GM19023 (cell line): ENCODE data around the gene SUGT1.
A peak's percentile ranks its signal among the peaks of the same experiment; 100 is the strongest.

Experiments
- ATAC-seq: cut with Tn5 transposase; IDR thresholded peaks from one replicate; pipeline ENCODE4 v1.9.1; 2021; ENCODE audit warnings: mild to moderate bottlenecking, moderate library complexity; ENCODE audit not compliant: unreplicated experiment

Gene SUGT1

DNA sequence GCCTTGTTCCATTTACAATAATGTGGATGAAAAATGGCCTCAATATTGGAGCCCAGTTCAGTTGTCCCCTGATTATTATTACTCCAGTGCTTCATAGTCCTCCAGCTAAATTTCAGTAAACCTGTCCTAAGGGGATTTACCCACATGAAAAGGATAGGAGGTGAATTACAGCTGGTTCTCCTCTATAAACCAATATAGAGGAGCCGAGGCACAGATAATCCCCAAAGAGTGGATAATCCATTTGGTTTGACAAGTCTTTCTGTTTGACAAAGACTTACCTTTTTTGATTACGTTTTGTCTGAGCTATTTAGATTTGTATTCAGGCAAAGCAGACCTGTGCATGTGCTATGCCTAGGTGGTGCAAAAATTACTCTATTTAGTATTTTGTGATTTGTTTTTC lies 84.3 kb downstream of the SUGT1 start:
- no peak for ATAC-seq

DNA sequence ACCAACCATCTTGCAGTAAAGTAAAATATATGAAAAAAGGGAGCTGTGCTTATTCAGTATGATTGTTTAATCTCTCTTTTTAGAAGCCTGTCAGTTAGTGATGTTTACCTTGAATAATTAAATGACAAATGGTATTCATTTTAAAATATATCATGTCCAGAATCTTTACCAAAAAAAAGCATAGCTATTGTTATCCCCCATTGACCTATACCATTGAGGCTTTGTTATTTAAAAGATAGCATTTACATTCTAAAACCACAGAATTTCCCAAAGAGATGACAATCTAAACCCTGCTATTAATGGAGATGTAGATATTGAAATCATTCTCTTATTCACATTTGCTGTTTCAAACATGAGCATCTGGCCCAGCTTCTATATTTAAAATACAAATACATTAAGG lies 84.8 kb downstream of the SUGT1 start:
- no peak for ATAC-seq

DNA sequence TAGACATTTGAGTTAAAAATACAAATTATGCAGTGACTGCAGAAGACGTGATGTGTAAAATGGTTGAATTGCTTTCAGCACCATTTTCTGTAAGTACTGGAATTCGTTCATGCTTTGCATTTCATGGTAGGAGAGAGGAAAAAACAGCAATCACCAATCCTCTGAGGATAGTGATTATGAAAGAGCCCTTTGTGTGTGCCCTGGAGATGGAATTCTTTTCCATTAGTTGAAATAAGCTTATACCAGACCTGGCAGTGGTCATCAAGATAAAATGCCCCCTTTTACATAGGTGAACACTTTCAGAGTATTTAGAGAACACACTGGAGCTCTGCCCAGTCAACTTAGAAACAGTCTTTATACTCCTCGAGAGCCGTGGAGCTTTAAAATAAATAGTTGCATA lies 85.3 kb downstream of the SUGT1 start:
- ATAC-seq = no peak

DNA sequence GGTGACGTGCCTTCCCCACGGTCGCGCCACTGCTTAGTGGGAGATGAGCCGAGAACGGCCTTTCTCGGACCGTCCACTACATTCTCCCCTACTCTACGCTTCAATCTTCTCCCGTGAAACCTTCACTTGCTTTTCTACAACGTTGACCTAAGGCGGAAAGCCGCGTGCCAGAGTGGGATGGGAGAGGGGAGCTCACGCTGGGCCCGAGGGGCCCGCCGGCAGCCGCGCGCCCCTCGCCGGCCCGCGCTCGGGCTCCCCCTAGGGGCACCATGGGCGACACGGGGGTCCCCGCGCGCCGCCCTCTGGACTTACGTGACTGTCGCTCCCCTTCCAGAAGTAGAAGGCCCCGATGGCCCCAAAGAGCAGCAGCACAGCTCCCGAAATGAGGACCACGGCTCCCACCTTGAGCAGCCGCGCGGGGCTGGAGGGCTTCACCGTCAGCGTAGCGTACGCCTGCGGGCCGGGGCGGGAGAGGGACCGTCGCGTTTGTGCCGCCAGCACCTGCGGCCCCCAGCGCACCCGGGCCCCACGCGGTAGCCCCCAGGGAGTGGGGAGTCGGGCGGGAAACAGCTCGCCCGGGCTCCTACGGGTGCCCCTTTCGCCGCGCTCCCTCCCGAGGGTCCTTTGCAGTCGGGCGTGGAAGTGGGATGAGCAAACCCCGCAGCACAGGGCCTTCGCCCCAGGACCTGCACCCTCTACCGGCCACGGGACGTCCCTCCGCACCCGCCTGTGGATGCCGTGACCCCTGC lies 86.3 kb downstream of the SUGT1 start:
- ATAC-seq = peak; percentile 54

DNA sequence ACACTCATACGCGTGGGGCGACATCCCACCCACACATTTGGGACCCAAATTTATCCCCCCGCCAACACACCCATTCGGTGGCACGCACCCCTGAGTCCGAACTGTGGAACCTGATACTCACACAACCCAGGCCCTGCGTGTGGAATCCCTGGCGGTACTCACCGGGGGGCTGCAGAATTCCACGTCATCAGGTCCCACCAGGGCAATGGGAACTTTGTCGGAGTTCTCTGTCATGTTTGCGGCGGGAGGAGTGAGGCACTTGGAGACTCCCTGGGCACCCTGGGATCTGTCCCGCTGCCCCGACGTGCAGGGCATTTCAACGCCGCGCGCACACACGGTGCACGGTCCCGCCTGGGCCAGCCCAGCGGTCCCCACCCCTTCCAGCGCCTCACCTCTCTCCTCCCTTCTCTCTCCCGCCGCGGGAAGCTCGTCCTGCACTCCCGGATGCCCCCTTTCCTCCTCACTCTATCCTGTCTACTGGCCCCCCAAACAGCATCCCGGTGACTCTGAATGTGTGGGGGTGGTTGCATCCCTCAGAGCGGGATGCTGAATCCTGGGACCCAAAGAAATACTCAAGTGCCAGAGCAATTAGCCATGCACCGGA lies 86.9 kb downstream of the SUGT1 start, which contains the start of gene CNMD:
CNMD (minus strand) TSS at position 353 of the 604 bp plus-strand sequence; CDS start at position 234, 119 bp downstream.
- ATAC-seq = no peak

DNA sequence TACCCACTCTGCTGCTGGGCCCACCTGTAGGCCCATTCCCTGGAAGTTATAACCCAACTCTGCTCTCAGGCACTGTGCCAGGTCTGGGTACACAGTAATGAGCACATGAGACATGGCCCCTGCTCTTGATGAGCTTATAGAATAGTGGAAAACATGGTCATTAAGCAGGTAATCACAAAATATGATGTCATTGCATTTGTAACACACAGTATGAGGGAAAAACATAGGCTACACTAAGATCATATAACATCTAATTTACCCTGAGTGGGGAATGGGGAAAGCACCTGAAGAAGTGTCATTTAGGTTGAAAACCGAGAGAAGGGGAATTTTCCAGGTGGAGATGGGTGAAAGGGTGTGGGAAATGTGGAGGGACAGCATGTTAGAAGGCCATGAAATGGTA lies 90.9 kb downstream of the SUGT1 start:
- no peak for ATAC-seq

DNA sequence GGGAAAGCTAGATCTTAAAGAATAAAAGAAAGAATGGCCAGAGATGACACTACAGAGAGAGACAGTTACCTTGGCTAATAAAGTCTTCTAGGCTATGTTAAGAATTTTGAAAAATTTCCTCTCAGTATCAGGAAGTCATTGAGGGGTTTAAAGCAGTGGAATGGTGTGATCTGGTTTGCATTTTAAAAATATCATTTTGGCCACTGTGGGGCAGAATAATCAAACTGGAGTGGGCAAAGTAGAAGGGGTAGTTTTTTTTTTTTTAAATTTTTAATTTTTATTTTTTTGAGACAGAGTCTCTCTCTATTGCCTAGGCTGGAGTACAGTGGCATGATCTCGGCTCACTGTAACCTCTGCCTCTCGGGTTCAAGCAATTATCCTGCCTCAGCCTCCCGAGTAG lies 91.4 kb downstream of the SUGT1 start:
- no peak for ATAC-seq

DNA sequence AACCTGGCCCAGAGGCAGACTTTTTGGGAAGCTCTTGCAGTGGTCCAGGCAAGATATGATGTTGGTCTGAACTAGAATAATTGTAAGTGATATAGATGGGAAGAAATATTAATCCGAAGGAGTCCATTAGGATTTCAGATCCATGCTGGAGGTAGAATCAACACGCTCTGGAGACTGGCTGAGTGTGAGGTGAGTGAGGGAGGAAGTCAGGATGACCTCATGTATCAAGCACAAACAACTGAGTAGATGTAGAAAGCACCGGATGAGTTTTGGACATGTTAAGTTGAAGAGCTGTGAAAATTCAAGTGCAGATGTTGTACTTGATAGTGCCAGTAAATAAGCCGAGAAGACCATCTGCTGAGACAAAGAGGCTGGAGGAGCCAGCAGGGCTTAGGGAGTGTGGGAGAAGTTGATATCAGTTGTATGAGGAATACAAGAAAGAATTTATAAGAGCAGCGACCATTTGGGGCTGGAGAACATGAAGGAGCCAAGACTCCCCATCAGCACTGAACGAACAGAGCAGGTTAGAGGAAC lies 92.3 kb downstream of the SUGT1 start:
- ATAC-seq = no peak

DNA sequence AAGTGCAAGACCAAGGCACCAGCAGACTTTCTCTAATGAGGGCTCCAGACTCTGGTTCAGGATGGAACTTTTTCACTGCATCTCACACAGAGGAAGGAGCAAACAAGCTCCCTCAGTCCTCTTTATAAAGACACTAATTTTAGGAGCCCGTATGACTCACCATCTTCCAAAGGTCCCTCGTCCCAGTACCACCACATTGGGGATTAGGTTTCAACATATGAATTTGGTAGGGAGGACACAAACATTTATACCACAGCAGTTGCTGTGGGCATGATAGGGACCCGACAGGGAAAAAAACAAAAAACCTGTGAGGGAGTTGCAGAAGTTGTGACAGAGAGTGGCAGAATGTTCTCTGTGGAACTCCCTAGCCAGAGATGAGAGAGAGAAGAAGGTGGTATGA lies 93.5 kb downstream of the SUGT1 start:
- no peak for ATAC-seq

DNA sequence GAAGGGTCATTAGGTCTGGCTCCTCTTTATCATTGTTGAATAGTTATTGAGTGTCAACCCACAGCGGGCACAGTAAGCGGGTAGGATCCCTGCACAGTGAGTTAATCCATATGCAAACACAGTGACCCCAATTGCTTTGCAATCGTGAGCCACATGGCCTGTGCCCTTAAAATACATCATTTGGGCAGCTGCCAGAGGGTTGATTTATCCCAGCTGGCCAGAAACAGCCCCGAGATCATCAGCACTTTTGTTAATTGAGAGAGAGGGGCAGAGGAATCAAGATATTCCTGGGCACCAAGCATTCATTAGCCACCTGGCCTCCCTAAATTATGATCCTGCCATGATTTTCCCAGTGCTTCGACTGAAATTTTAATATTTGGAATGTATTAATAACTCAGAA lies 96.8 kb downstream of the SUGT1 start:
- ATAC-seq = no peak
